ENCODE measurements around the gene KLF15.

The KLF15 gene

GRCh38 chr3:126304291-126304690 lies 52.9 kb downstream of the KLF15 start:
- no peak for DNase-seq

GRCh38 chr3:126303272-126303671 lies 53.9 kb downstream of the KLF15 start:
- DNase-seq, result no peak

GRCh38 chr3:126300761-126301481 lies 56.3 kb downstream of the KLF15 start:
- DNase-seq, result no peak

- DNase-seq, result no peak
These were observed 57.0 kb downstream of the KLF15 start for GRCh38 chr3:126300001-126300760.

GRCh38 chr3:126295407-126295939 lies 61.7 kb downstream of the KLF15 start:
- no peak for DNase-seq

- DNase-seq, result no peak
These were observed 62.9 kb downstream of the KLF15 start for GRCh38 chr3:126294211-126294808.

GRCh38 chr3:126293370-126294082 lies 63.7 kb downstream of the KLF15 start:
- no peak for DNase-seq
